DMS153 treated with DMSO at 0.1 percent for 48 hours (cell line): ENCODE results near the gene GHDC.
A peak's percentile ranks its signal among the peaks of the same experiment; 100 is the strongest.
"Not testable (repeated sequence)": the region's sequence is repeated elsewhere in the genome, so short reads cannot be mapped to it uniquely, and the experiment has no call there.

Experiments used
- DNase-seq: peaks from one replicate; lab custom pipeline; 2025; ENCODE audit not compliant: unreplicated experiment; lab: John Stamatoyannopoulos, UW

Gene GHDC

GRCh38 chr17:42203354-42203753 is 9.1 kb upstream of the GHDC start:
- no peak for DNase-seq

- DNase-seq, result no peak
Measured at GRCh38 chr17:42202696-42203095, 8.4 kb upstream of the GHDC start.

- no peak for DNase-seq
Measured at GRCh38 chr17:42202159-42202558, 7.9 kb upstream of the GHDC start.

GRCh38 chr17:42201458-42201772 is 7.1 kb upstream of the GHDC start:
- no peak for DNase-seq

- peak; percentile 21 for DNase-seq
Measured at GRCh38 chr17:42200706-42201457, 6.6 kb upstream of the GHDC start.

- no peak for DNase-seq
Measured at GRCh38 chr17:42199416-42200011, 5.2 kb upstream of the GHDC start.

GRCh38 chr17:42198897-42199296 is 4.6 kb upstream of the GHDC start:
- DNase-seq, result no peak

- DNase-seq, result no peak
Measured at GRCh38 chr17:42197564-42198156, 3.4 kb upstream of the GHDC start.

- DNase-seq, result no peak
Measured at GRCh38 chr17:42193216-42193968, 902 bp downstream of the GHDC start.

GRCh38 chr17:42192189-42193126 is 1.8 kb downstream of the GHDC start:
- DNase-seq, result no peak

GRCh38 chr17:42191275-42191608 is 3.1 kb downstream of the GHDC start:
- no peak for DNase-seq

- DNase-seq, result no peak
Measured at GRCh38 chr17:42190491-42191274, 3.6 kb downstream of the GHDC start.

GRCh38 chr17:42189651-42189965 is 4.7 kb downstream of the GHDC start:
- DNase-seq, result no peak

GRCh38 chr17:42188749-42189650 is 5.3 kb downstream of the GHDC start:
- no peak for DNase-seq

GRCh38 chr17:42187833-42188232 is 6.5 kb downstream of the GHDC start:
- no peak for DNase-seq

GRCh38 chr17:42186191-42186590 is 8.1 kb downstream of the GHDC start:
- DNase-seq, result not testable (repeated sequence)

GRCh38 chr17:42185621-42185930 is 8.7 kb downstream of the GHDC start:
- no peak for DNase-seq

GRCh38 chr17:42184713-42185620 is 9.3 kb downstream of the GHDC start, which contains the start of gene HCRT:
Gene HCRT (minus strand): TSS chr17:42185452. CDS start chr17:42185365, 87 bp downstream.
- DNase-seq, result peak; percentile 1
